Activated T-helper 1 cell treated with anti-CD3 and anti-CD28 coated beads, Interleukin-12 subunit alpha, Interleukin-12 subunit beta, Interleukin-2, Interleukin-4 antibody, amounts not matched to agents 30 ng/mL and 10 ng/mL and 1 ng/mL, durations not matched to agents 14 hours and 24 hours and 36 hours (primary cell): Measurements from ENCODE around the gene SUSD3. TPM values are rescaled to one million over a fixed set of nuclear protein-coding genes. Genes with fewer than 3 reads are reported as not detected.

Experiments used
- DNase-seq: peaks from one replicate; pipeline ENCODE4 v3.0.0; 2021; ENCODE audit warnings: low spot score
- H3K27ac Mint-ChIP-seq: one replicate; pipeline ENCODE4 v1.8.0; 2021; ENCODE audit warnings: mild to moderate bottlenecking, mixed read lengths
- H3K27me3 Mint-ChIP-seq: one replicate; pipeline ENCODE4 v1.8.0; 2022; ENCODE audit warnings: mild to moderate bottlenecking, moderate library complexity, mixed read lengths; ENCODE audit not compliant: insufficient read depth
- H3K36me3 Mint-ChIP-seq: one replicate; pipeline ENCODE4 v1.8.0; 2021; ENCODE audit warnings: low read depth, mixed read lengths
- H3K4me1 Mint-ChIP-seq: one replicate; pipeline ENCODE4 v1.8.0; 2021; ENCODE audit warnings: low read depth, mixed read lengths
- H3K4me3 Mint-ChIP-seq: one replicate; pipeline ENCODE4 v1.8.0; 2021; ENCODE audit warnings: mild to moderate bottlenecking, moderate library complexity, mixed read lengths
- H3K9me3 Mint-ChIP-seq: one replicate; pipeline ENCODE4 v1.8.0; 2021; ENCODE audit warnings: mixed read lengths
- intact Hi-C: fragments of 100-400 bp; cut with micrococcal nuclease; formaldehyde crosslinking; loops from one replicate; pipeline ENCODE4 v1.15.1; 2024
- total RNA-seq: library from RNA; stranded (reverse); gene quantifications from 2 replicates; pipeline ENCODE4 v1.2.3, GENCODE V29; 2022

Gene SUSD3
- total RNA-seq, 1 donor from 2014 or later: 31.7 TPM

DNA sequence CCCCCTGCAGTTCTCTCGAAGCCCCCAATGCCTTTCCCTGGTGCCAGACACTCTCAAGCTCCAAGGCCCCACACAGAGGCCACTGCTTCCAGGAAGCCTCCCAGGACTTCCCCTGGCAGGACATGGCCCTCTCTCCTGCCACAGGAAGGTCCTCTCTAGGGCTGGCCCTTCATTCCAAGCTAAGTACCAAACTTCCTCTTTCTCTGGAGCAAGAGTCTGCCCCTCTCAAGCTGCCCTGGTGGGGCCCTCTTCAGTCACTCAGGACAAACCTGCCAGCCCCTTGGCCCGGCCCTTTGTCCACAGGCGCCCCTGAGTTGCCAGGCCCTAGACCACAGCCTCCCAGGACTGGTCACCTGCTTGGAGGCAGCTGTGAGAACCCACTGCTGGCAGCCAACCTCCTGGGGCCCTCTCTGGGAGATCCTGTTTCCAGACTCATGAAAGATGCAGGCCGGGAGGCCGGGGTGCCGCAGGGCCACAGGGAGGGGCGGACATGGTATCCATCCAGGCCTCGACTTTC, 69.0 kb downstream of the SUSD3 start:
- intact Hi-C loops: no loop called here
- H3K36me3 Mint-ChIP-seq: peaks cover 33% of the 10 kb centered on the region
- no peaks in the 10 kb centered on the region for H3K27me3 Mint-ChIP-seq
- peaks cover 53% of the 10 kb centered on the region for H3K4me1 Mint-ChIP-seq
- no peak overlapping the region for H3K4me3 Mint-ChIP-seq
- DNase-seq: no peak
- H3K9me3 Mint-ChIP-seq: no peaks in the 10 kb centered on the region
- peak overlapping the region; percentile 70 for H3K27ac Mint-ChIP-seq

DNA sequence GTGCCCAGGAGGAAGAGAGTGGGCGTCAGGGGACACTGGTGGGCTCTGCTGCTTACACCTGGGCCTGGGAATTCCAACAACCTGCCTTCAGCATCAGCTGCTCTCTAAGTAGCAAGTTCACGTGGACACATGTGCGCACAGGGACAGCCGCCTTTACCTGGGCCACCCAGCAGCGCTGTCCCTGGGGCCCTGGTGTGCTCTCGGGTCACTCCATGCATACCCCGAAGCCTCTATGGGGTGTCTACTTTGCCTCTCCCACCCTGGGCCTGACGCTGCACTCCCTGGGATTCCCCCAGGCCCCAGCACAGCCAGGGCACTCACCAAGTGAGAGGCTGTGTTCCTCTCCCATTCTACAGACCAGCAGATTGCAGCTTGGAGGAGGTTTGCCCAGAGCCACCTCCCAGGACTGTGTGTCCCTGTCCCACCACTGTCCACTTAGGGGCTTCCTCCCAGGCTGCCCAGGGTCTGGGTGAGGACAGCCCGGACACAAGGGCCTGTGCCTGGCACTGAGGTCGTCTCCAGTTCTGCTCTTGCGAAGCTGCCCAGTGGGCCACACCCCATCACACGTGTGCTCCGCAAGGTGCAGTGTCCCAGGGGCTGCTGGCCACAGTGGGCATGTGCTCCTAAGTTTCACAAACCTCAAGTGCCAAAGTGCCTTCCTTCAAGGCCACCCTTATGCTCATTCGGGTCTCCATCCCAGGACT, 69.7 kb downstream of the SUSD3 start:
- H3K27ac Mint-ChIP-seq: peak overlapping the region; percentile 72
- H3K36me3 Mint-ChIP-seq: peaks cover 37% of the 10 kb centered on the region
- no peaks in the 10 kb centered on the region for H3K27me3 Mint-ChIP-seq
- H3K9me3 Mint-ChIP-seq: no peaks in the 10 kb centered on the region
- intact Hi-C loops: no loop called here
- DNase-seq: no peak
- H3K4me3 Mint-ChIP-seq: no peak overlapping the region
- H3K4me1 Mint-ChIP-seq: peaks cover 60% of the 10 kb centered on the region

DNA sequence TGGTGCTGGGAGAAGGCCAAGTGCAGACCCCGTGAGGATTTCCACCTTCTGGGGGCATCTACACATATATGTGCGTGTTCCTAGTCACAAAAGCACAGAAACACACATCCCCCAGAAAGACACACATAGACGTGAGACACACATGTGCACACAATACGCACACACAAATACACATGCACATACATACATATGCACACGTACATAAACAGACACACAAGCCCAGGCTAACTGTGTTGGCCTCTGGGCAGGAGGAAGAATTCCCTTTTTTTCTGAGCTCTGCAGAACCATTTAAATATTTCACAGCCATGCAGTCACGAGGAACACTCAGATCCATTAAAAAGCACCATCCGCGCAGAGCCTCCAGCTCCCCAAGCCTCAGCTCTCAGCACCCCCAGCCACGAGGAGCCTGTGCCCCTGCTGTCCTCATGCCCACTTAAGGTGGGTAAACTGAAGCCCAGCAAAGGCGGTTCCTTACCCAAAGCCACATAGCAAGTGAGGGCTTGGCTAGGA, 70.3 kb downstream of the SUSD3 start:
- intact Hi-C loops: no loop called here
- H3K27me3 Mint-ChIP-seq: no peaks in the 10 kb centered on the region
- no peaks in the 10 kb centered on the region for H3K9me3 Mint-ChIP-seq
- no peak overlapping the region for H3K4me3 Mint-ChIP-seq
- H3K27ac Mint-ChIP-seq: peak overlapping the region; percentile 72
- DNase-seq: no peak
- peaks cover 40% of the 10 kb centered on the region for H3K36me3 Mint-ChIP-seq
- H3K4me1 Mint-ChIP-seq: peaks cover 62% of the 10 kb centered on the region

DNA sequence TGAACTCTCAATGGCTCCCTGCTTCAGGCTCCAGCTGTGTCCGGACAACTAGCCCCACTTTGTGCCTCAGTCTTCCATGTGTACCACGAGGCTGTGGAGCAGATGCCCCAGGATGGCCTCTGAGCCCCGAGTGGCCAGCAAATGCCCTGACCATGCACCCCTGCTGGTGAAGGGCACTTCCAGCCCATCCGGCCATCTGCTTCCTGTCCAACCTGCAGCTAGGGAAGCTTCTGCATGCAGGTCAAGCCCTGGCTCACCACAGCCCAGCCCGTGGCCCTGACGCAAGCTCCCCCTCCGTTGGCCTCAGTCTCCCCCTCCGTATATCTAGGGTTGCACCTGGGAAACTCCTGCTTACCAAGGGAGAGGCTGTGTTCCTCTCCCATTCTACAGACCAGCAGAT, 70.8 kb downstream of the SUSD3 start:
- H3K9me3 Mint-ChIP-seq: no peaks in the 10 kb centered on the region
- H3K4me3 Mint-ChIP-seq: peak overlapping the region; percentile 22
- H3K27me3 Mint-ChIP-seq: no peaks in the 10 kb centered on the region
- intact Hi-C loops: no loop called here
- H3K4me1 Mint-ChIP-seq: peaks cover 62% of the 10 kb centered on the region
- no peak for DNase-seq
- peak overlapping the region; percentile 18 for H3K27ac Mint-ChIP-seq
- H3K36me3 Mint-ChIP-seq: peaks cover 35% of the 10 kb centered on the region

DNA sequence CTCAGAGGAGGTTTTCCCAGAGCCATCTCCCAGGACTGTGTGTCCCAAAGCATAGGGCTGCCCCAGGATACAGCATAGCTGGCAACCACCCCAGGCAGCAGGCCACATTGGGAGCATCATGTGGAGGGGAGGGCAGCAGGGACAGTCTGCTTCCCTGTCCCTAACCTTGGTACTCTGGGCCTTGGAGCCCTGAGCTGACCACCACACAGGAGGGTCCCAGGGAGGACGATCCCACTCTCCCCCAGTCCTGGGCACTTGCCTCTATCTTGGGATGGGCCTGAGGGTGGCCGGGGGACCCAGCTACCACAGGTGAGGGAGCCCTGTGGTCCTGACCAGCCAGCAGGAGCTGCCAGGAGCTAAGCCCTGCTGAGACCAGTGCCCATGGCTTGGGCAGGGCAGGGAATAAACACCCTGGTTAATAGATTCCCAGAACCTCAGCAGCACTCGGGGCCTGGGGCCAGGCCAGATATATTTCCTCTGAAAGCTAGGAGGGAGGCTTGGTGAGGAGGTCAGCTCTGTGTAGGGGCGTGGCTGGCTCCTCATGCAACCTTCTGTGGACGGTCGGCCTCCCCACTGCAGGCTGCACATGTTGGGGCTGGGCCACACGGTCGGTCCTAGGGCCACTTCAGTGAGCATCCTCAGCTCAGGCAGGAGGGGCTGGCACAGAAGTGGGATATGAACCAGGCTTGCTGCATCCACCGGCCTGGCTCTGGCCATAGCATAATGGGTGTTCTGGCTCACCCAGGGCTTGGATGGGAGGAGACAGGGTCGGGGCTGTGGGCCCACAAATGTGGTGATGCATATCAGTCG, 71.4 kb downstream of the SUSD3 start:
- Mint-ChIP-seq H3K27ac (peak overlapping the region; percentile 52), H3K27me3 (peaks cover 1% of the 10 kb centered on the region), H3K9me3 (no peaks in the 10 kb centered on the region), H3K4me1 (peaks cover 67% of the 10 kb centered on the region), H3K4me3 (peak overlapping the region; percentile 42), H3K36me3 (peaks cover 31% of the 10 kb centered on the region)
- no peak for DNase-seq
- intact Hi-C loops: loop anchor here (10.0 kb wide), 1 partner anchor 365 kb away; the partner anchor contains the start of gene BICD2

DNA sequence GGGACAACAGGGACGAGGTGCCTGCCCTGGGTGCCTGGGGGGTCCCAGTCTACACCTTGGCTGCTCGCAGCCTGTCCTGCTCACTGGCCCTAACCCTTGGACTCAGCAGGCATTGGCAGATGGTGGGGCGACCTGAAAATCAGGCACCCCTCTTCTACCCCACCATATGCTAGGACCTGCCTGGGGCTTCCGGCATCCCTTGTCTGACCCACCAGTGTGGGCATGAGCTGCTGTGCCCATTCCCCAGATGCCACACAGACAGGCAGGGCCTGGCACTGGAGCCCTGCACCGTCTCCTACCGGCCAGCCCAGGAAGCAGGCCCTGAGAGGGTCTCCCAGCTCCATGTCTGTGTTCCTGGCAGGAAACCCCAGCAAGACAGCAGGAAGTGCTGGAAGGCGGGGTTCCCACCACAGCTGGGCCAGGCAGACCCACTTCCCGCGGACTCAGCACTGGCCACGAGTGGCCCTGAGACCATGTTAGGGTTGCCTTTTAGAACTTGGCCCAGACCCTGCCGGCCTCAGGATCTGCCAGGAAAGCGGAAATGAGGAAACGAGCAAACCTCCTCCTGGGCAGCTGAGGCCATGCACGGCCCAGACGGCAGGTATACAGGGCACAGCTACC, 72.5 kb downstream of the SUSD3 start:
- H3K27ac Mint-ChIP-seq: peak overlapping the region; percentile 52
- peaks cover 2% of the 10 kb centered on the region for H3K27me3 Mint-ChIP-seq
- no peak for DNase-seq
- peaks cover 25% of the 10 kb centered on the region for H3K36me3 Mint-ChIP-seq
- intact Hi-C loops: loop anchor here (10.0 kb wide), 1 partner anchor 366 kb away; the partner anchor contains the start of gene BICD2
- peak overlapping the region; percentile 94 for H3K4me3 Mint-ChIP-seq
- H3K9me3 Mint-ChIP-seq: no peaks in the 10 kb centered on the region
- peaks cover 69% of the 10 kb centered on the region for H3K4me1 Mint-ChIP-seq

DNA sequence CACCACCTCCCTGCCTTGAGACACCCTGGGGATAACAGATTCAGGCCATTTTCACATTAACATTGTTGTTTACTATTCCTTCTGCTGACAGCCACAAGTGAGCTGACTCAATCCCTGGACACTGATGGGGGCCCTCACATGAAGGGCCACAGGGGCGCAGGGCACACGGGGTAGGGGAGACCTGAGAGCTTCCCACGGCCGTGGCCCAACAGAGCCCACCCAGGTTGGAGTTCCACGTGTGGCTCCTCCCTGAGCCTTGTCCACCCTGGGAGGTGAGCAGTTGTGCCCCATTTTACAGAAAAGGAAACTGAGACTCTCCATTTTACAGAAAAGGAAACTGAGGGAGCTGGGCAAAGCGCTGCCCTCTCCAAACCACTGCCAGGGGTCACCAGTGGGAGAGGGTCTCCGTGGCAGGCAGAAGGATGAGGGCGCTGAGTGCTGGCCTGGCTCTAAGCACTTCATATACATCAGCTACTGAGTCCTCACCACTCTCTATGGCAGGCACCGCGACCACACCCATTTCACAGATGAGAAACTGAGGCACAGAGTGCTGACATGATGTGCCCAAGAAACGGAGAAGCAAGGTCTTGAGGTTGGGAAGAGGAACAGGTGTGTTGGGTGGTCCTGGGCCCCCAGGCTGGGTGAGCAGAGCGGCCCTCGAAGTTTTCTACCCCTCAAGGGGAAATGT, 73.2 kb downstream of the SUSD3 start:
- DNase-seq: no peak
- Mint-ChIP-seq H3K4me1 (peaks cover 63% of the 10 kb centered on the region), H3K27ac (peak overlapping the region; percentile 91), H3K4me3 (peak overlapping the region; percentile 94), H3K9me3 (no peaks in the 10 kb centered on the region), H3K36me3 (peaks cover 21% of the 10 kb centered on the region), H3K27me3 (peaks cover 2% of the 10 kb centered on the region)
- intact Hi-C loops: loop anchor here (10.0 kb wide), 1 partner anchor 367 kb away; the partner anchor contains the start of gene BICD2

DNA sequence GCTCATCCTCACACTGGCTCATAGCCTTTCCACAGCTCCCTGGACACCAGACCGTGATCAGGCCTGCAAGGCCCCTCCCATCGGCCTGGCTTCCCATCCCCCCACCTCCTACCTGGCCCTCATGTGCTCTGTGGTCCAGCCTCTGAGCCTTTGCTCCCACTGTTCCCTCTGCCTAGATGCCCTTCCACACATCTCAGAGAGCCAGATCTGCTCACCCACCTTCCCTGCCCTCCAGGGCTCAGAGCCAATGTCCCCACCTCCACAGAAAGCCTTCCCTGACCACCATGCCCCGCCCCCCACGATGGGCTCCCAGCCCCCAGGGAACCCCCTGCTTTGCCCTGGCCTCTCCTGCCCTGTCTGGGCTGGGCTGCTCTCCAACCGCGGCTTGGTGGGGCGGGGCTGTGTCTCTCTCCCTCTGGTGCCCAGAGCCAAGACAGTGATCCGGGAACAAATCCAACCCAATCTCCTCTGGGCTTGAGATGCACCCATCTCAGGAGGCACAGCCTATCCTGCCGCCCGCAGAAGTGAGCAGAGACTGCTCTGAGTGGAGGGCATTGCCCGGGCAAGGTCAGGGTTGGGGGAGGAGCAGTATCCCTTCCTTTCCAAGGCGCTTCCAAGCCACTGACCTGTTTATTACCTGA, 73.9 kb downstream of the SUSD3 start:
- Mint-ChIP-seq H3K27me3 (peaks cover 2% of the 10 kb centered on the region), H3K36me3 (peaks cover 21% of the 10 kb centered on the region), H3K9me3 (no peaks in the 10 kb centered on the region), H3K4me1 (peaks cover 56% of the 10 kb centered on the region), H3K27ac (peak overlapping the region; percentile 91), H3K4me3 (peak overlapping the region; percentile 94)
- no peak for DNase-seq
- intact Hi-C loops: loop anchor here (10.0 kb wide), 1 partner anchor 368 kb away; the partner anchor contains the start of gene BICD2

DNA sequence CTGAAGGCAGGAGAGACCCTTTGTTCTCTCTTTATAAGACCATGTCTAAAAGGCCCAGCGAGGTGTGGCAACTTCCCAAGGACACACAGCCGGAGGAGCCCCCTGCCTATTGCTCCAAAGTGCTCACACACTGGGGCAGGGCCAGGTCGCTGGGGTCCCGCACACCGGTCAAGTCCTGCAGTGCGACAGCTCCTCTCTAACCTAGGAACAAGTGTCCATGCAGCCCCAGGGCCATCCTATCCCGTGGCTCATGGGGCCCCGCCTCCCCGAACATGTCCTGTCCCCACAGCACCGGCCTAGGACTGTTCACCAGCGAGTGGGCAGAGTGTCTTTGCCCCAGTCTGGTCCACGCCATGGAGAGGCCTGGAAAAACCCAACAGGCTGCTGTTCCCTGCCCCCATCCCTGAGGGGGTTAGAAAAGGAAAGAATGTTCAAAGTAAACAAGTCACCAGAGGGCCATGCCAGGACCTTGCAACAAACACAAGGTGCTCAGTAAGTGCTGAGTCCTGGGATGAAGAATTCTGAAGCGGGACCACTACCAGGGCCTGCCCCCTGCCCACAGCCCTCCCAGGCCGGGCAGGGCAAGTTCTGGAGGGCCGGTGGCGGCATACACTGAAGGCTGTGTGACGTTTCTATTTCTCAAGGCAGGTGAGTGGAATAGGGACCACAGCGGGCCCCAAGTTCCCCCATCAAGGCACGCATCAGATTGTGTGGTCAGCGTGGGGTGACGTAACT, 74.6 kb downstream of the SUSD3 start:
- Mint-ChIP-seq H3K27ac (peak overlapping the region; percentile 91), H3K36me3 (peaks cover 21% of the 10 kb centered on the region), H3K9me3 (no peaks in the 10 kb centered on the region), H3K4me3 (peak overlapping the region; percentile 94), H3K27me3 (peaks cover 2% of the 10 kb centered on the region), H3K4me1 (peaks cover 57% of the 10 kb centered on the region)
- no peak for DNase-seq
- intact Hi-C loops: loop anchor here (10.0 kb wide), 1 partner anchor 368 kb away; the partner anchor contains the start of gene BICD2

DNA sequence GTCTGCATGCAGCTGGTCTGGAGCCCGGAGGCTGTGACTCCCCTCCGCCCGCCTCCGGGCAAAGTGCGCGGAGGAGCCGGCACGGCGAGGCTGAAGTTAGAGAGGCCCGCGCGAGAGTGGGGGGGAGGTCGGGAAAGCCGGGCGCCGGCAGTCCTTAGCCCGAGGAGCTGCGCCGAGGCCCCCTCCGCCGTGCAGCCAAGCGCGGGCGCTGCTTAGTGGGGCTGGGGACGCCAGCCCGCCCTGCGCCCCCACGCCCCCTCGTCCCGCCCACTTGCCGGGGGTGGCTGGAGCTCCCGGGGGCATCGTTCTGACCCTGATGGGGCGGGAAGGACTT, 75.1 kb downstream of the SUSD3 start:
- DNase-seq: peak; percentile 51
- peak overlapping the region; percentile 91 for H3K27ac Mint-ChIP-seq
- H3K27me3 Mint-ChIP-seq: peaks cover 2% of the 10 kb centered on the region
- H3K36me3 Mint-ChIP-seq: peaks cover 21% of the 10 kb centered on the region
- H3K4me1 Mint-ChIP-seq: peaks cover 59% of the 10 kb centered on the region
- H3K9me3 Mint-ChIP-seq: peaks cover 4% of the 10 kb centered on the region
- H3K4me3 Mint-ChIP-seq: peak overlapping the region; percentile 94
- intact Hi-C loops: loop anchor here (1.0 to 10.0 kb wide), 8 partner anchors 16 to 369 kb away; partner anchors contain the start of genes BICD2, FAM120AOS and WNK2

DNA sequence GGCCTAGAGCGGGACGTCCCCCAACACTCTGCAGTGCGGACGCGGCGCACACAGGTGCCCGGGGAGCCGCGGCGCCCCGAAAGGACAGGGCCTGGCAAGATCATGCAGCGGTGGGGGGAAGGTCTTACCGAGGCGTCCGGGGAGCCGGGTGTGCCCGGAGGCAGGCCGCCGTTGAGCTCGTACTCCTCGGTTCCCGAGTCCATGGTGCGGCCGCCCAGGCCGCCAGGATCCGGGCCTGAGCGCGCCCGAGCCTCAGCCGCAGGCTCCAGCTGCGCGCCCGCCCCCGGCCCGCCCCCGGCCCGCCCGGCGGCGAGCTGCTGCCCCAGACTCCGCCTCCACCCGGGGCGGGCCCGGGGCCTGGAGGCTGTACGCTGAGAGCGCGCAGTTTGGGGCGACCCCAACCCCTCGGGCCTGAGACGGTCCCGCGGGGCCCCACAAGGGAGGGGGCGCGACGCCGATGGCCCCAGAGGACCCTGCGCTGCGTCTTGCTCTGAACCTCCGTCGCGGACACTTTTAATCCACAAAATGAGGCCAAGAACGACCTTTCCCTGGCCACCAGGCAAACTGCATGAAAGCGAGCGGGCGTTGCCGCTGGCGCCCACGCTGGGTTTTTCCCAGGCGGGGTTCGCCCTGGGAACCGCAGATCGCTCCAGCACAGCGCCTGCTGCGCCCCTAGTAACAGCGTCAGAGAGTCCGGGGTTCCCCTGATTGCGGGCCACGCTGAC, 75.7 kb downstream of the SUSD3 start, which contains the start of gene NINJ1:
Gene NINJ1, minus strand, starts transcription at position 237 of the 725 bp plus-strand sequence. Its CDS starts 34 bp downstream, at position 203.
- Mint-ChIP-seq H3K36me3 (peaks cover 19% of the 10 kb centered on the region), H3K9me3 (peaks cover 4% of the 10 kb centered on the region), H3K4me1 (peaks cover 57% of the 10 kb centered on the region), H3K4me3 (peak within 1 kb of the TSS; percentile 94), H3K27me3 (peaks cover 2% of the 10 kb centered on the region), H3K27ac (peak within 1 kb of the TSS; percentile 96)
- intact Hi-C loops: loop anchor here (1.0 to 10.0 kb wide), 8 partner anchors 15 to 369 kb away; partner anchors contain the start of genes BICD2, FAM120AOS and WNK2
- peak; percentile 89 for DNase-seq
